ENCODE data around the gene TRAPPC2L.

TRAPPC2L gene

GRCh38 chr16:88856828-88857727 lies at the start of gene TRAPPC2L, which contains the start of gene GALNS:
TSS of gene TRAPPC2L (plus strand) at chr16:88857127. CDS start at chr16:88857151, 24 bp downstream.
TSS of gene GALNS (minus strand) at chr16:88856947. CDS start at chr16:88856877, 70 bp downstream.
- peak; percentile 93 for DNase-seq (ENCODE audit: low spot score)

- no peak for DNase-seq (ENCODE audit: low spot score)
Measured at GRCh38 chr16:88807142-88807625, 49.7 kb upstream of the TRAPPC2L start.

GRCh38 chr16:88807626-88808453 lies 49.1 kb upstream of the TRAPPC2L start:
- no peak for DNase-seq (ENCODE audit: low spot score)

GRCh38 chr16:88809068-88809675 lies 47.8 kb upstream of the TRAPPC2L start:
- no peak for DNase-seq (ENCODE audit: low spot score)

GRCh38 chr16:88809676-88810165 lies 47.2 kb upstream of the TRAPPC2L start:
- DNase-seq (ENCODE audit: low spot score) = peak; percentile 45

- DNase-seq (ENCODE audit: low spot score) = peak; percentile 66
Measured at GRCh38 chr16:88810166-88810911, 46.6 kb upstream of the TRAPPC2L start.

GRCh38 chr16:88810912-88811768 lies 45.8 kb upstream of the TRAPPC2L start:
- DNase-seq (ENCODE audit: low spot score) = peak; percentile 89

- peak; percentile 95 for DNase-seq (ENCODE audit: low spot score)
Measured at GRCh38 chr16:88811769-88812512, 45.0 kb upstream of the TRAPPC2L start, which contains the start of gene APRT. TSS of gene APRT (minus strand) at chr16:88811928. CDS start at chr16:88811899, 29 bp downstream.

- DNase-seq (ENCODE audit: low spot score) = peak; percentile 60
Measured at GRCh38 chr16:88812513-88813268, 44.2 kb upstream of the TRAPPC2L start.

- no peak for DNase-seq (ENCODE audit: low spot score)
Measured at GRCh38 chr16:88813269-88814143, 43.4 kb upstream of the TRAPPC2L start.

- no peak for DNase-seq (ENCODE audit: low spot score)
Measured at GRCh38 chr16:88814144-88814502, 42.8 kb upstream of the TRAPPC2L start.

GRCh38 chr16:88815227-88815626 lies 41.7 kb upstream of the TRAPPC2L start:
- no peak for DNase-seq (ENCODE audit: low spot score)

- DNase-seq (ENCODE audit: low spot score) = no peak
Measured at GRCh38 chr16:88815901-88816589, 40.9 kb upstream of the TRAPPC2L start.

GRCh38 chr16:88816736-88817535 lies 40.0 kb upstream of the TRAPPC2L start:
- DNase-seq (ENCODE audit: low spot score) = no peak

- DNase-seq (ENCODE audit: low spot score) = no peak
Measured at GRCh38 chr16:88817785-88818574, 38.9 kb upstream of the TRAPPC2L start.

- DNase-seq (ENCODE audit: low spot score) = no peak
Measured at GRCh38 chr16:88818575-88818874, 38.4 kb upstream of the TRAPPC2L start.
